H1 (cell line): ENCODE results near the gene STARD9. TPM values are rescaled to one million over a fixed set of nuclear protein-coding genes. Genes with fewer than 3 reads are reported as not detected.
A peak's percentile ranks its signal among the peaks of the same experiment; 100 is the strongest.

Experiments used
- CTCF ChIA-PET: fragments of 300-600 bp; sonication (Branson Sonifier 250); formaldehyde crosslinking; loops from one replicate; lab custom pipeline; 2021; ENCODE audit not compliant: partially characterized antibody; lab: Charles Lee
- POLR2A ChIA-PET: fragments of 300-600 bp; sonication (Branson Sonifier 250); formaldehyde crosslinking; loops from one replicate; lab custom pipeline; 2021; ENCODE audit warnings: inconsistent platforms; ENCODE audit not compliant: partially characterized antibody; lab: Charles Lee
- DNase-seq, 2 experiments: peaks; one replicate each; pipeline versions ENCODE4 v3.0.0 to v3.0.0-alpha.2; 2010 to 2022; ENCODE audit warnings: low spot score in 2 of 2, low read depth in 1 of 2, mixed read lengths in 1 of 2
- FAIRE-seq: peaks from 2 replicates; lab custom pipeline; 2011; peaks lifted over from hg19 to GRCh38; lab: Jason Lieb, UNC
- H2AFZ ChIP-seq: 2 replicates; pipeline ENCODE4 v1.8.1; 2012; ENCODE audit warnings: low read length, inconsistent platforms
- H2AK5ac ChIP-seq: 2 replicates; pipeline ENCODE4 v1.6.1; 2013; ENCODE audit warnings: low read depth, low read length
- H2BK120ac ChIP-seq: replicated peaks from 2 replicates; pipeline ENCODE3; 2013; ENCODE audit warnings: low read depth, low read length, inconsistent platforms
- H2BK12ac ChIP-seq: 2 replicates; pipeline ENCODE4 v1.6.1; 2013; ENCODE audit warnings: low read depth, low read length
- H2BK15ac ChIP-seq: 2 replicates; pipeline ENCODE4 v1.6.1; 2013; ENCODE audit warnings: low read length
- H2BK20ac ChIP-seq: 2 replicates; pipeline ENCODE4 v1.6.1; 2013; ENCODE audit warnings: low read length
- H2BK5ac ChIP-seq: 2 replicates; pipeline ENCODE4 v1.6.1; 2013; ENCODE audit warnings: low read depth, low read length
- H3K14ac ChIP-seq: 2 replicates; pipeline ENCODE4 v1.6.1; 2013; ENCODE audit warnings: inconsistent platforms; ENCODE audit not compliant: insufficient read length
- H3K18ac ChIP-seq: 2 replicates; pipeline ENCODE4 v1.6.1; 2013; ENCODE audit warnings: low read length; ENCODE audit errors: extremely low read depth
- H3K23ac ChIP-seq: 2 replicates; pipeline ENCODE4 v1.6.1; 2013; ENCODE audit warnings: inconsistent platforms; ENCODE audit not compliant: insufficient read length
- H3K23me2 ChIP-seq: 2 replicates; pipeline ENCODE4 v1.6.1; 2013; ENCODE audit warnings: low read depth, low read length
- H3K27ac ChIP-seq: 2 replicates; pipeline ENCODE4 v1.6.1; 2011; ENCODE audit warnings: low read depth, low read length, inconsistent platforms
- H3K27me3 ChIP-seq, 4 experiments: replicated peaks in 1 of 4; 1 replicate in 1 of 4; 2 replicates in 3 of 4; pipeline versions ENCODE4 v1.6.1 to v1.8.1; 2011 to 2013; ENCODE audit warnings: low read length in 3 of 4, mild to moderate bottlenecking in 3 of 4, inconsistent platforms in 2 of 4, mixed read lengths in 2 of 4, moderate library complexity in 1 of 4; ENCODE audit not compliant: control insufficient read depth in 3 of 4, insufficient read depth in 3 of 4; ENCODE audit errors: extremely low read depth in 1 of 4
- H3K36me3 ChIP-seq, 4 experiments: 2 replicates each; pipeline versions ENCODE4 v1.6.1 to v1.8.1; 2011 to 2013; ENCODE audit warnings: mild to moderate bottlenecking in 4 of 4, low read length in 3 of 4, moderate library complexity in 2 of 4, control low read depth in 1 of 4, inconsistent platforms in 1 of 4; ENCODE audit not compliant: insufficient read depth in 4 of 4, control insufficient read depth in 2 of 4
- H3K4ac ChIP-seq: replicated peaks from 2 replicates; pipeline ENCODE3; 2013; ENCODE audit warnings: low read length, low read depth, mixed read lengths, inconsistent platforms; ENCODE audit not compliant: insufficient read length
- H3K4me1 ChIP-seq, 4 experiments: replicated peaks in 1 of 4; 1 replicate in 1 of 4; 2 replicates in 3 of 4; pipeline versions ENCODE4 v1.6.1 to v1.8.1; 2011 to 2013; ENCODE audit warnings: low read length in 3 of 4, inconsistent platforms in 2 of 4, mixed read lengths in 1 of 4; ENCODE audit not compliant: insufficient read depth in 4 of 4, control insufficient read depth in 3 of 4
- H3K4me2 ChIP-seq, 2 experiments: 2 replicates each; pipeline versions ENCODE4 v1.6.1 to v1.8.1; 2011 to 2013; ENCODE audit warnings: low read depth in 2 of 2, low read length in 2 of 2, control low read depth in 1 of 2, inconsistent platforms in 1 of 2, mild to moderate bottlenecking in 1 of 2; ENCODE audit not compliant: insufficient read depth in 1 of 2
- H3K4me3 ChIP-seq, 4 experiments: fragments of 200-600, 300-600 bp in 1 of 4; sonication (generic), shearing (Covaris generic), sonication (Bioruptor Twin) in 1 of 4; 2 replicates each; pipeline versions ENCODE4 v1.5.1 to v1.8.1; 2011 to 2016; ENCODE audit warnings: low read length in 4 of 4, low read depth in 3 of 4, control low read depth in 2 of 4, inconsistent platforms in 2 of 4, mild to moderate bottlenecking in 2 of 4, mixed read lengths in 1 of 4, moderate library complexity in 1 of 4; ENCODE audit not compliant: insufficient read depth in 2 of 4; ENCODE audit errors: extremely low read depth in 1 of 4
- H3K56ac ChIP-seq: replicated peaks from 2 replicates; pipeline ENCODE3; 2013; ENCODE audit warnings: low read depth, mild to moderate bottlenecking, mixed read lengths, low read length, inconsistent platforms; ENCODE audit not compliant: insufficient read length
- H3K79me1 ChIP-seq: 2 replicates; pipeline ENCODE4 v1.6.1; 2013; ENCODE audit warnings: low read depth, low read length, control low read depth
- H3K79me2 ChIP-seq, 2 experiments: 2 replicates each; pipeline versions ENCODE4 v1.6.1 to v1.8.1; 2012 to 2013; ENCODE audit warnings: low read length in 2 of 2, mild to moderate bottlenecking in 2 of 2, inconsistent platforms in 1 of 2; ENCODE audit not compliant: insufficient read depth in 2 of 2, control insufficient read depth in 1 of 2
- H3K9ac ChIP-seq, 4 experiments: replicated peaks in 1 of 4; 1 replicate in 1 of 4; 2 replicates in 3 of 4; pipeline versions ENCODE4 v1.6.1 to v1.8.1; 2011 to 2013; ENCODE audit warnings: low read depth in 3 of 4, low read length in 3 of 4, control low read depth in 2 of 4, mild to moderate bottlenecking in 2 of 4, moderate library complexity in 2 of 4, inconsistent platforms in 1 of 4; ENCODE audit errors: extremely low read depth in 1 of 4
- H3K9me3 ChIP-seq, 2 experiments: 2 replicates each; pipeline versions ENCODE4 v1.6.1 to v1.8.1; 2012 to 2013; ENCODE audit warnings: mild to moderate bottlenecking in 2 of 2, moderate library complexity in 2 of 2, control low read depth in 1 of 2, inconsistent platforms in 1 of 2, low read depth in 1 of 2, low read length in 1 of 2, mixed read lengths in 1 of 2; ENCODE audit not compliant: insufficient read depth in 2 of 2
- H4K20me1 ChIP-seq, 2 experiments: replicated peaks in 1 of 2; 2 replicates each; pipeline versions ENCODE3 to v1.8.1; 2011 to 2013; ENCODE audit warnings: inconsistent platforms in 2 of 2, low read length in 2 of 2, mild to moderate bottlenecking in 1 of 2; ENCODE audit not compliant: insufficient read depth in 2 of 2, control insufficient read depth in 1 of 2
- H4K5ac ChIP-seq: 2 replicates; pipeline ENCODE4 v1.6.1; 2013; ENCODE audit warnings: low read length, low read depth, mixed read lengths, inconsistent platforms; ENCODE audit not compliant: insufficient read length
- H4K8ac ChIP-seq: 2 replicates; pipeline ENCODE4 v1.8.0; 2013; ENCODE audit warnings: mild to moderate bottlenecking, moderate library complexity, low read length, inconsistent platforms; ENCODE audit not compliant: insufficient read depth; ENCODE audit errors: extremely low read depth
- H4K91ac ChIP-seq: replicated peaks from 2 replicates; pipeline ENCODE3; 2013; ENCODE audit warnings: low read length, mixed read lengths, inconsistent platforms; ENCODE audit not compliant: insufficient read length
- ASH2L ChIP-seq: fragments of 200-600, 300-600 bp; sonication (generic); IDR thresholded peaks from one replicate; pipeline ENCODE4 v1.7.1; 2017; ENCODE audit warnings: low read length
- CBX8 ChIP-seq: fragments of 300-800, 300-1000 bp; sonication (generic); IDR thresholded peaks from 2 replicates; pipeline ENCODE4 v1.7.1; 2016; ENCODE audit warnings: low read depth, low read length, borderline replicate concordance
- SIN3A ChIP-seq, 2 experiments: IDR thresholded peaks in 1 of 2; conservative IDR thresholded peaks in 1 of 2; 2 replicates each; pipeline ENCODE4 v1.6.1; 2011 to 2012; ENCODE audit warnings: low read length in 2 of 2, improper control_type of control experiment in 1 of 2, low read depth in 1 of 2, mild to moderate bottlenecking in 1 of 2
- ZNF274 ChIP-seq: IDR thresholded peaks from 2 replicates; pipeline ENCODE4 v1.7.0; 2012; ENCODE audit warnings: low read length, borderline replicate concordance; ENCODE audit errors: extremely low read depth
- WGBS, 2 experiments: shearing (Covaris generic) in 1 of 2; methylation state at CpG; one replicate each; pipeline versions ENCODE4 v1.1.6 to v1.1.7; 2013 to 2015; ENCODE audit warnings: low lambda C conversion rate in 2 of 2, mixed read lengths in 2 of 2, inconsistent platforms in 1 of 2, low coverage in 1 of 2, missing lambda C conversion rate in 1 of 2; ENCODE audit not compliant: insufficient replicate concordance in 2 of 2, insufficient coverage in 1 of 2, insufficient read length in 1 of 2; ENCODE audit errors: extremely low coverage in 1 of 2, missing lambda C conversion rate in 1 of 2; 5-methylcytosine and 5-hydroxymethylcytosine counted together
- polyA plus RNA-seq, 7 experiments: library from polyadenylated mRNA; depleted of rRNA in 3 of 7; stranded (reverse) in 5 of 7; unstranded in 2 of 7; fragments of >200 nt in 5 of 7; fragments of 200-250 nt in 2 of 7; gene quantifications; 1 replicate in 5 of 7; 2 replicates in 1 of 7; 4 replicates in 1 of 7; pipeline versions ENCODE4 v1.2.1 to v1.2.3, GENCODE V29; 2011 to 2013; ENCODE audit warnings: missing spikeins in 2 of 7, mixed read lengths in 2 of 7
- total RNA-seq: library from RNA; stranded (reverse); fragmentation: NEBNext Ultra II Directional; extraction: Animal tissue kit (Norgen Biotek cat#: 25700); gene quantifications from 2 replicates; pipeline ENCODE4 v1.2.1, GENCODE V29; 2021

Gene STARD9
- total and polyA plus RNA-seq, 2 of the 8 experiments (the other 6 are each of a cell fraction or from before 2014, with no cell fraction given), result 2.8 to 7.0 TPM

DNA sequence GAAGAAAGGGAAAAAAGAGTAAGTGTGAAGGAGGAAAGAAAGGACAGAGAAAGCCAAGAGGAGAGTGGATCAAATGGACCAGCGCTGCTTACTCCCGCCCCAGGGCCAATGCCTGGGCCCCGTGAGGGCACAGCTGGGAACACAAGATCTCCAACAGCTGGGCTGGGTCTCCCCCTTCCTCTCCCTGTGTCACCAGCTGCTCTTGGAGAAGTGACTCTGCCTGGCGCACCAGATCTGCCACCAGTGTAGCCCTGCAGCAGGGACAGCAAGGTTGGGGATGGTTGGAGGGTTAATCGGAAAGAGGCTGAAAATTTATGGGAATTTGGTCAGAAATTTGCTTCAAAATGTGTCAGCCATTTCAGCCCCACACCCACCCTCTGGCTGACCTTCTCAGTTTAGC is 153.2 kb downstream of the STARD9 start:
- peaks cover 0 to 10% (median 7%) of the 10 kb centered on the region in 4 experiments; a peak in 5 of 7 replicates for H3K4me1 ChIP-seq
- POLR2A ChIA-PET, result interaction anchor here (7.1 kb wide), 1 partner anchor 7 kb away, joined by 27 read pairs; no protein-coding TSS in a partner anchor
- H3K4ac ChIP-seq, result no peak overlapping the region
- H3K9me3 ChIP-seq, result no peaks in the 10 kb centered on the region
- no peak overlapping the region; the same call in 1 of the 2 replicates for H2BK5ac ChIP-seq
- no peak overlapping the region for H2AFZ ChIP-seq
- H3K23me2 ChIP-seq, result 0 out of 2 replicates have a peak, but pooled peaks cover 2% of the 10 kb centered on the region
- no peak overlapping the region for H3K4me3 ChIP-seq
- H3K27me3 ChIP-seq, result no peaks in the 10 kb centered on the region
- H2BK20ac ChIP-seq, result no peak overlapping the region
- H3K79me1 ChIP-seq, result no peaks in the 10 kb centered on the region; the same call in 1 of the 2 replicates
- H2AK5ac ChIP-seq, result no peak overlapping the region
- H3K18ac ChIP-seq, result no peak overlapping the region
- no peak overlapping the region; a peak in 1 of 7 replicates for H3K9ac ChIP-seq
- H3K36me3 ChIP-seq, result peaks cover 11 to 59% (median 32%) of the 10 kb centered on the region in 4 experiments
- H4K5ac ChIP-seq, result no peak overlapping the region
- no peak overlapping the region for H2BK15ac ChIP-seq
- no peak overlapping the region for H3K14ac ChIP-seq
- WGBS, 2 experiments, result 78% methylated on average over 3 of the region's 5 CpGs; no CpG with 5 or more reads in 1 of the 2 experiments
- CTCF ChIA-PET, result no interaction called here
- no peak overlapping the region for H4K8ac ChIP-seq
- no peak overlapping the region for H2BK120ac ChIP-seq
- no peak overlapping the region for H3K23ac ChIP-seq
- FAIRE-seq (no peak), DNase-seq (peak in 1 of 2 experiments; percentile 42)
- no peaks in the 10 kb centered on the region for H3K79me2 ChIP-seq
- H2BK12ac ChIP-seq, result no peak overlapping the region
- H4K91ac ChIP-seq, result no peak overlapping the region
- peaks cover 4 to 7% of the 10 kb centered on the region in 2 experiments for H4K20me1 ChIP-seq
- no peak overlapping the region for H3K4me2 ChIP-seq
- H3K56ac ChIP-seq, result no peak overlapping the region
- no peak overlapping the region for H3K27ac ChIP-seq
- TF ChIP-seq ZNF274 (no peak), SIN3A (conservative IDR thresholded peaks at IDR 0.05 in 1 of 2, IDR thresholded peaks at IDR 0.05 in 1 of 2; ENCODE audit: low read depth in 1 of 2, low read length in 2 of 2) (no peak), CBX8 (no peak), ASH2L (no peak)
